Effector memory CD8-positive, alpha-beta T cell (primary cell): ENCODE data around the gene GLG1.

Experiments
- ATAC-seq: fragments of 150-1000 bp; cut with Tn5 transposase; replicated peaks from 2 replicates; pipeline ENCODE4 v1.10.0; 2021; ENCODE audit warnings: mild to moderate bottlenecking, moderate library complexity
- DNase-seq, 3 experiments: peaks; one replicate each; pipeline ENCODE4 v3.0.0; 2021
- H3K27ac Mint-ChIP-seq, 2 donors: one replicate each; pipeline ENCODE4 v1.8.0; 2022; ENCODE audit warnings: mild to moderate bottlenecking in 2 of 2, mixed read lengths in 2 of 2, moderate library complexity in 2 of 2
- H3K27me3 Mint-ChIP-seq, 2 donors: one replicate each; pipeline ENCODE4 v1.8.0; 2022; ENCODE audit warnings: mixed read lengths in 2 of 2
- H3K36me3 Mint-ChIP-seq: one replicate; pipeline ENCODE4 v1.8.0; 2022; ENCODE audit warnings: mild to moderate bottlenecking, moderate library complexity, mixed read lengths; ENCODE audit not compliant: insufficient read depth
- H3K4me1 Mint-ChIP-seq, 2 donors: one replicate each; pipeline ENCODE4 v1.8.0; 2022; ENCODE audit warnings: low read depth in 2 of 2, mixed read lengths in 2 of 2
- H3K4me3 Mint-ChIP-seq, 2 donors: one replicate each; pipeline ENCODE4 v1.8.0; 2022; ENCODE audit warnings: mild to moderate bottlenecking in 2 of 2, mixed read lengths in 2 of 2, moderate library complexity in 2 of 2
- H3K9me3 Mint-ChIP-seq, 2 donors: one replicate each; pipeline ENCODE4 v1.8.0; 2022; ENCODE audit warnings: mixed read lengths in 2 of 2

Gene GLG1

DNA sequence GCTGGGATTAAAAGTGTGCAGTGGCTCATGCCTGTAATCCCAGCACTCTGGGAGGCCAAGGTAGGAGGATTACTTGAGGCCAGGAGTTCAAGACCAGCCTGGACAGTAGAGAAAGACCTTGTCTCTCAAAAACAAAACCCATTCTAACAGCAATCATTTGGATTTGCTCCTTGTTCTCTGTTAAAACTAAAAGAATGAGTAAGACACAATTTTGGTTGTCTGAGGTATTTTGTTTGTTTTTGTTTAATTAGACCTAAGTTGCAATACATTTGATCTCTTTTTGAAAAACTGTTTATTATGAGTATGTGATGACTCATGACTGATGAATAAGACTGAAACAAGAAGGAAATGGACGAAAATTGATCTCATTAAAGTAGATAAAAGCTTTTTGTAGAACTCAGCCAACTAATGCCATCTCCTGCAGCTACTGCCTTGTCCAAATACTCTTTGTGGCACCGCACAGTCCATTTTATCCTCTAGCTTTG lies 29.0 kb downstream of the GLG1 start:
- DNase-seq = no peak
- Mint-ChIP-seq H3K36me3 (peaks cover 9% of the 10 kb centered on the region), H3K4me1 (peaks cover 44 to 71% of the 10 kb centered on the region in 2 donors), H3K27ac (peak overlapping the region in 1 of 2 donors; percentile 55), H3K4me3 (peak overlapping the region in 1 of 2 donors; percentile 41), H3K27me3 (no peaks in the 10 kb centered on the region), H3K9me3 (no peaks in the 10 kb centered on the region)
- peak; percentile 17 for ATAC-seq

DNA sequence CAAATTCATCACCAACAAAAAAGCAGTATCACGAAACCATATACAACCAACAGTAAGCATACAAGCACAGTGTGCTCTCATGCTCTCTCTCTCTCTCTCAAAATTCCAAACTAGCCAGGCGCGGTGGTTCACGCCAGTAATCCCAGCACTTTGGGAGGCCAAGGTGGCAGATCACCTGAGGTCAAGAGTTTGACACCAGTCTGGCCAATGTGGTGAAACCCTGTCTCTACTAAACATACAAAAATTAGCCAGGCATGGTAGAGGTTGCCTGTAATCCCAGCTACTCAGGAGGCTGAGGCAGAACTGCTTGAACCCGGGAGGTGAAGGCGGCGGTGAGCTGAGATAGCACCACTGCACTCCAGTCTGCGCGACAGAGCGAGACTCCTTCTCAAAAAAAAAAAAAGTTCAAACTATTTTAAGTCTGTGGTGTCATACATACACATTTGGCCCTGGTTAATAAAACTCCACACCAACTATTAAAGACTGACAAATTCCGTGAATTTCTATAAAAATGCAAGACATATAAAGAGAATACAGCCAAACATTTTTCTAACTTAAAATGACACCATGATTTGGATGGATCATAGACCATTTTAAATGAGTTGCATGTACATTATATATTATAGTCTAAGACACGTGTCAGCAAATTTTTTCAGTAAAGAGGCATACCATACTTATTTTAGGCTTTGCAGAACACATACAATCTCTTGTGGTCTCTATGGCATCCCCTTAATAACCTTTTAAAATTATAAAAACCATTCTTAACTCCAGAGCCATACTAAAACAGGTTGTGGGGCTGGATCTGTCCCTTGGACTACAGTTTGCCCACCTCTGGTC lies 30.9 kb downstream of the GLG1 start:
- ATAC-seq = no peak
- Mint-ChIP-seq H3K4me1 (peaks cover 42 to 73% of the 10 kb centered on the region in 2 donors), H3K4me3 (no peak overlapping the region), H3K27me3 (no peaks in the 10 kb centered on the region), H3K36me3 (peaks cover 5% of the 10 kb centered on the region), H3K9me3 (no peaks in the 10 kb centered on the region), H3K27ac (peak overlapping the region; percentile 54 to 89)
- no peak for DNase-seq

DNA sequence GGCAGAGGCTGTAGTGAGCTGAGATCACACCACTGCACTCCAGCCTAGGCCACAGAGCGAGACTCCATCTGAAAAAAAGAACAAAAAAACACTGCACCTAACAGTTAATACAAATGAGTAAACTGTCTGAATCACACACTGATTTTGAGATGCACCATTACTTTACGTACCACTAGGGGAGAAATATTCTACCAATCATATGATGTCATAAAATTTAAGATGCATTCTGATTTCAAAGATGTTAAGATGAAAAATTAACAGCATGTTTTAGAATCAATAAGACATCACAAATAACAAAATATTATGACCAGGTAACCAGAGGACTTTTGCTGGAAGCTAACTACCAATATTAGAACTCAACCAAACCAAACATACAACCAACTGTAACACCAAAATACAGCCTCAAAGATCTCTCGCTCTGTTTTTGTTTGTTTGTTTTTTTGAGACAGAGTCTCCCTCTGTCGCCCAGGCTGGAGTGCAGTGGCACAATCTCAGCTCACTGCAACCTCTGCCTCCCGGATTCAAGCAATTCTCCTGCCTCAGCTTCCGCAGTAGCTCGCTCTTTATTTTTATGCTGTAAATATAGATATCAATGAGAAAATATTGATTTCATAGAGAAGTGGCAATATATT lies 31.6 kb downstream of the GLG1 start:
- H3K4me1 Mint-ChIP-seq = peaks cover 39 to 73% of the 10 kb centered on the region in 2 donors

DNA sequence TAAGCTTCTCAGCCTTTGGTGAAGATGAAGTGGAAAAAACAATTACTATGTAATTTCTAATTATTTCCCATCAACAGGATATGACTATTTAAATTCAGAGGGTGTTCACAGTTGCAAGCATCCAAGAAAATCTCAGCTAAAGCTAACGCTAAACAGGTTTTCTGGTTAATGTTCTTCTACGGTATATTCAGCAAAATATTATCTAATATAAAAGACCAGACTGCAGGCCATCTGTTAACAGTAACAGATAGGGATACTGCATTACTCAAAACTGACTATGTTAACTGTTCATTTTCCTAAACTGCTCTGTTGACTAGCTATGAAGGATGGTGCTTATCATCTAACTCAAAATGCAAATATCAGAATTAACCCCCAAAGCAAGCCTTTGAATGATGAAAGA lies 32.8 kb downstream of the GLG1 start:
- Mint-ChIP-seq H3K27ac (peak overlapping the region in 1 of 2 donors; percentile 83), H3K4me3 (no peak overlapping the region), H3K27me3 (no peaks in the 10 kb centered on the region), H3K9me3 (no peaks in the 10 kb centered on the region), H3K4me1 (peaks cover 36 to 76% of the 10 kb centered on the region in 2 donors), H3K36me3 (peaks cover 5% of the 10 kb centered on the region)
- no peak for ATAC-seq
- DNase-seq = no peak

More for the DNA sequence above, 31.6 kb downstream of the GLG1 start:
- H3K9me3 Mint-ChIP-seq = no peaks in the 10 kb centered on the region
- peak overlapping the region in 1 of 2 donors; percentile 18 for H3K4me3 Mint-ChIP-seq
- peak overlapping the region; percentile 54 to 89 for H3K27ac Mint-ChIP-seq
- no peak for ATAC-seq
- no peak for DNase-seq
- H3K27me3 Mint-ChIP-seq = no peaks in the 10 kb centered on the region
- H3K36me3 Mint-ChIP-seq = peaks cover 5% of the 10 kb centered on the region

DNA sequence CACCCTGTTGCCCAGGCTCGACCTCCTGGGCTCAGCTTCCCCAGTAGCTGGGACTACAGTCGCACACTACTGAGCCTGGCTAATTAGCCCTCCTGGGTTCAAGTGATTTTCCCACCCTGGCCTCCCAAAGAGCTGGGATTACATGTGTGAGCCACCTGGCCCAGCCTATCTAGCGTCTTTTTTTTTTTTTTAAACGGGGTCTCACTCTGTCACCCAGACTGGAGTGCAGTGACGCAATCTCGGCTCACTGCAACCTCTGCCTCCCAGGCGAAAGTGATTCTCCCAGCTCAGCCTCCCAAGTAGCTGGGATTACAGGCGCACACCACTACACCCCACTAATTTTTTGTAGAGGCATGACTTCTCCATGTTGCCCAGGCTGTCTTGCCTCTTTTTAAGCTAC lies 33.3 kb downstream of the GLG1 start:
- Mint-ChIP-seq H3K27ac (peak overlapping the region; percentile 46 to 83), H3K4me1 (peaks cover 38 to 76% of the 10 kb centered on the region in 2 donors), H3K27me3 (no peaks in the 10 kb centered on the region), H3K36me3 (peaks cover 5% of the 10 kb centered on the region), H3K4me3 (no peak overlapping the region), H3K9me3 (no peaks in the 10 kb centered on the region)
- no peak for ATAC-seq
- no peak for DNase-seq

DNA sequence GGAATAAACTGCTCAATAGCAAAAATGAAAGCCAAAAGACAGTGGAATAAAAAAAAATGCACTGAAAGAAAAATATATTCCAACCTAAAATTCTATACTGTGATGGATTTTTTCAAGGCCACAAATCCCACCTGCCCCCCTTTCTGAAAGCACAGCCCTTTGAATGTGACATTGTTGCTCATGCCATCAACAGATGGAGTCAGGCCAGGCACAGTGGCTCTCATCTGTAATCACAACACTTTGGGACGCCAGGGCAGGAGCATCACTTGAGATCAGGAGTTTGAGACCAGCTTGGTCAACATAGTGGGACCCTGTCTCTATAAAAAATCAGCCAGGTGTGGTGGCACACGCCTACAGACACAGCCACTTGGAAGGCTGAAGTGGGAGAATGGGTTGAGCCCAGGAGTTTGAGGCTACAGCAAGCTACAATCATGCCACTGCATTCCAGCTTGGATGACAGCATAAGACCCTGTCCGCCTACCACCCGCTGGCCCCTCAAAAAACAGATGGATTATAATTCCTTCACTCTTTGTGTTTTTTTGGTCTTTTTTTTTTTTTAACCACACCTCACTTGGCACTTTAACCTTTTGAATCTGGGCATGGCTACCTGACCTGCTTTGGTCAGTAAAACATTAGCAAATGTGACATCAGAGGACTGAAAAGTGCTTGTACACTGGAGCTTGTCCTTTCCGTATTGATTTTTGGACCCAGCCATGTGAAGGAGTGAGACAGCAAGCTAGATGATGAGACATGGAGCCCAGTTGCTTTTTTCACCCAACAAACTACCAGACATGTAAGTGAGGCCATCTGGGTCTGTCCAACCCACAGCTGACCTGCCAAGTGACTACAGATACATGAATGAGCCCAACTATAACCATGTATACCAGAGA lies 36.3 kb downstream of the GLG1 start:
- no peaks in the 10 kb centered on the region for H3K9me3 Mint-ChIP-seq
- ATAC-seq = no peak
- H3K4me1 Mint-ChIP-seq = peaks cover 47 to 75% of the 10 kb centered on the region in 2 donors
- peak overlapping the region in 1 of 2 donors; percentile 16 for H3K4me3 Mint-ChIP-seq
- no peak for DNase-seq
- peaks cover 14% of the 10 kb centered on the region for H3K36me3 Mint-ChIP-seq
- peak overlapping the region; percentile 38 to 50 for H3K27ac Mint-ChIP-seq
- H3K27me3 Mint-ChIP-seq = no peaks in the 10 kb centered on the region

DNA sequence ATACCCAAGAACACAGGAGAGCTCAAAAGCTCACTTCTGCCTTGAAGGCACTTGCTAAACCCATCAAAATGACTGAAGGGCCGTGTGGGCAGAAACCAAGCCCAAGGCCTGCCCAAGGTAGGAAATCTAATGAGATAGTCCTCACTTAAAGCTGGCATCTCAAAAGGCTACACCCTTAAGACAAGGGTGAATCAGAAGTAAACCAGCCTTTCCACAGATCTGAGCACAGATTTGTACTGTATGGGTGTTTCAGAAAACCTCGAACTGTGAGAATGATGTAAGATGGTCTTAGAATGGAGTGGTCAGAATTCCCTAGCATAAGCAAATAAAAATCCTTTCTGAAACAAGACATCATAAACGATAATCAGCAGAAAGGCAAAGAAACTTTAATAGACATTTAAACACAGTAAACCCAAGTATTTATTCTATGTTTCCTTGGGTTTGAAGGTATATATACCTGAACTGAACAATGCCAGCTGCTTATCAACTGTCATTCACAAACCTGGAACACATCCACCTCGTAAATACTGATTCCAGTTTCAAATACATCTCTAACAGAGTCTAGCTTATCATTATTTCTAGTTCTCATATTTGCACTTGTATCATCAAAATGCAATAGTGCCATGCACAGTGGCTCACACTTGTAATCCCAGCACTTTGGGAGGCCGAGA lies 37.8 kb downstream of the GLG1 start:
- no peaks in the 10 kb centered on the region for H3K27me3 Mint-ChIP-seq
- H3K4me1 Mint-ChIP-seq = peaks cover 56 to 83% of the 10 kb centered on the region in 2 donors
- no peak for DNase-seq
- H3K4me3 Mint-ChIP-seq = no peak overlapping the region
- peak overlapping the region in 1 of 2 donors; percentile 75 for H3K27ac Mint-ChIP-seq
- no peaks in the 10 kb centered on the region for H3K9me3 Mint-ChIP-seq
- H3K36me3 Mint-ChIP-seq = peaks cover 9% of the 10 kb centered on the region
- ATAC-seq = no peak

DNA sequence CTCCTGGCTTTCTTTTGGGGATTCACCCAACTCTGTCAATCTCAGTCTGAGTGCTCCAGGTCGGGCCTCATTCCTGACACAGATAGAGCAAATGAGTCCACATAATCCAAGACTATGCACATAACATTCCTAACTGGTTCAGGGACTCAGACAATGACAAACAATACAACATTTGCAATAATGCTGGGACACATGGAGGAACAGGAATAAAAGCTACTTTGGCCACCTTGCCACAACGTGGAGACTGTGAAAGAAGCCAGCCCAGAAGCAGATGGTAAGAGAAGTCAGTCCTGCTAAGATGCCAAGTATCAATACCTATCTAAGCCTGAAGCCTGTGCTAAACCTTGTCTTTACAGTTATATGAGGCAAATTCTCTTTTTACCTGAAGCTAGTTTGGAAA lies 39.0 kb downstream of the GLG1 start:
- Mint-ChIP-seq H3K4me1 (peaks cover 63 to 86% of the 10 kb centered on the region in 2 donors), H3K27ac (peak overlapping the region; percentile 75 to 86), H3K27me3 (no peaks in the 10 kb centered on the region), H3K36me3 (peaks cover 13% of the 10 kb centered on the region), H3K9me3 (no peaks in the 10 kb centered on the region), H3K4me3 (peak overlapping the region; percentile 10 to 27)
- DNase-seq (no peak), ATAC-seq (no peak)

DNA sequence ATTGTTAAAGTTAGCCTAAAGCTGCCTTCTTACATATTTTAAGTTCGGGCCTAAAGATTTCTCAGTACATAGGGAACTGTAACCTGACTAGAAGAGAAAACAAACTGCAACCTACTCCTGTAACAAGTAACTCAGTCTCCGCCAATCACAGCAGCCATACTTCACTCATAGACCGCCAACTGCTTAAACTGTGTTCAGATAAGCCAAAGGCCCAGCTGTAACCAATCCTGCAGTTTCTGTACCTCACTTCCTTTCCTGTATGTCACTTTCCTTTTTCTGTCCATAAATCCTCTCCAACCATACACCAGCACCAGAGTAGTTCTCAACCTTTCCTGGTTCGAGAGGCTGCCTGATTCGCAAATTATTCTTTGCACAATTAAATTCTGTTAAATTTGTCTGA lies 41.5 kb downstream of the GLG1 start:
- Mint-ChIP-seq H3K36me3 (peaks cover 13% of the 10 kb centered on the region), H3K4me3 (no peak overlapping the region), H3K4me1 (peaks cover 60 to 76% of the 10 kb centered on the region in 2 donors), H3K9me3 (no peaks in the 10 kb centered on the region), H3K27me3 (no peaks in the 10 kb centered on the region), H3K27ac (peak overlapping the region; percentile 51 to 84)
- ATAC-seq (no peak), DNase-seq (no peak)

DNA sequence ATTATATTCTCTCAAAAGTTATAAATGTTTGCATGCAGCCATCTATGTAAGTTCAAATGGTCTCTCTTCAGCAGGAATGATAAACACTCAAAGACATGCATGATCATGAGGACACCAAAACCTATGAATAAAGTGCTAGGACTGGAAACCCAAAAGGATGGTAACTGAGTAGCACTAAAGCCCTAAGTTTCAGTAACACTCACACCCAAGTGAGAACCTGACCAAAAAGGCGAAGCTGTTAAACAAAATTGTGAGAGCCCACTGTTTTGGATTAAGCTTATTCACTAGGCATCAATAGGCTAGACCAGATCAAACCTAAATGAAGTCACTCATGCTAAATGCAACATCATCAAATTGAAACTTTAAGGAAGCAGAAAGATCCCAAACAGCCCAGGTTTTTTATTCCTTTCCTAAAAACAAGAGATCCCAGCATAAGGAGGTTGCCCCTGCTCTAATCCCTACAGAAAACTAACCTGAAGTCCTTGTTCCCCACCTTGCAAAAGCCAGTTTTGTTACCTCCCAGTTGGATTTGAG lies 42.4 kb downstream of the GLG1 start:
- H3K27ac Mint-ChIP-seq = peak overlapping the region; percentile 51 to 84
- H3K4me3 Mint-ChIP-seq = peak overlapping the region; percentile 2 to 10
- no peak for DNase-seq
- peaks cover 60 to 73% of the 10 kb centered on the region in 2 donors for H3K4me1 Mint-ChIP-seq
- no peaks in the 10 kb centered on the region for H3K27me3 Mint-ChIP-seq
- H3K36me3 Mint-ChIP-seq = peaks cover 13% of the 10 kb centered on the region
- no peaks in the 10 kb centered on the region for H3K9me3 Mint-ChIP-seq
- ATAC-seq = no peak

DNA sequence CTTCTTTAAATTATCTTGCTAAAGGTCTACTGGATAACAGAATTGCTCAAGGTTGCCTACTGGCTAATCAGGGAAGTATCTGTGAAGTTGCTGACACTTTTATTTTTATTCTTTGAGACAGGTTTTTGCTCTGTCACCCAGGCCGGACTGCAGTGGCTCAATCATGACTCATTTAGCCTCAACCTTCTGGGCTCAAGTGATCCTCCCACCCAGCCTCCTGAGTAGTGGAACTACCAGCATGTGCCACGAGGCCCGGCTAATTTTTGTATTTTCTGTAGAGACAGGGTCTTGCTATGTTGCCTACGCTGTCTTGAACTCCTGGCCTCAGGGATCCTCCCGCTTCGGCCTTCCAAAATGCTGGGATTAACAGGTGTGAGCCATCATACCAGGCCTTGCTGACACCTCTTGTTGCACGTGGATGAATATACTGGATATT lies 43.1 kb downstream of the GLG1 start:
- Mint-ChIP-seq H3K4me1 (peaks cover 60 to 74% of the 10 kb centered on the region in 2 donors), H3K27me3 (no peaks in the 10 kb centered on the region), H3K27ac (peak overlapping the region; percentile 51 to 84), H3K9me3 (no peaks in the 10 kb centered on the region), H3K36me3 (peaks cover 13% of the 10 kb centered on the region), H3K4me3 (peak overlapping the region; percentile 2 to 10)
- ATAC-seq (peak; percentile 11), DNase-seq (no peak)

DNA sequence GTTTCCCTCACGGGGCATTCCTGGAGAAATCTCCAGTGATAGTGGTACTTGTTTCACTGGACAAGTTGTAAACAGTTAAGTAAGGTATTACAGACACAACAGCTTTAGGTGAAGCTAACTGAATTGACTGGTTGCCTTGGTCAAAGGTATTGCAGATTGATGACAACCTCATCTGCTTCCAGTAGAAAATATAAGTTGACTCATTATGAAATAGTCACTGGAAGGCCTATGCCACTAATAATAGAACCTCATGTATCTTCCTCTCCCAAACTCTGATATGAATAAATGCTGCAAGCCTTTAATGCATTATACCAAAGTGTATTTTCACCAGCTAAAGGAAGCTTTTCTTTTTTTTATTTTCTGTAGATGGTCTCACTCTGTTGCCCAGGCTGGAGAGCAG lies 44.8 kb downstream of the GLG1 start:
- DNase-seq = no peak
- Mint-ChIP-seq H3K4me1 (peaks cover 54 to 75% of the 10 kb centered on the region in 2 donors), H3K36me3 (peaks cover 7% of the 10 kb centered on the region), H3K9me3 (no peaks in the 10 kb centered on the region), H3K27ac (peak overlapping the region; percentile 51 to 84), H3K27me3 (no peaks in the 10 kb centered on the region), H3K4me3 (peak overlapping the region in 1 of 2 donors; percentile 27)
- ATAC-seq = no peak
